C4-2B (cell line): ENCODE results near the gene NRIP3.

Experiments
- H3K27ac ChIP-seq: fragments of 450-650 bp; 2 replicates; pipeline ENCODE4 v1.5.1; 2017
- ZFX ChIP-seq: fragments of 450-650 bp; IDR thresholded peaks from 2 replicates; pipeline ENCODE4 v1.6.1; 2017
- TF ChIP-seq, protein P1 (sequence below): fragments of 450-650 bp; conservative IDR thresholded peaks from 2 replicates; pipeline ENCODE4 v1.5.1; 2017; ENCODE audit warnings: mild to moderate bottlenecking

The NRIP3 gene

DNA sequence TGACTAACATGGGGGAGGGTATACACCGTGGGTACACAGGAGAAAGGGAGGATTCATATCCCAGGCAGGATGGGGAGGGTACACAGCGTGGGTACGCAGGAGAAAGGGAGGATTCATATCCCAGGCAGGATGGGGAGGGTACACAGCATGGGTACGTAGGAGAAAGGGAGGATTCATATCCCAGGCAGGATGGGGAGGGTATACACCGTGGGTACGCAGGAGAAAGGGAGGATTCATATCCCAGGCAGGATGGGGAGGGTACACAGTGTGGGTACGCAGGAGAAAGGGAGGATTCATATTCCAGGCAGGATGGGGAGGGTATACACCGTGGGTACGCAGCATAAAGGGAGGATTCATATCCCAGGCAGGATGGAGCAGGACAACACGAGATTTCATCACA lies 36.6 kb upstream of the NRIP3 start:
- no peak overlapping the region for H3K27ac ChIP-seq
- TF ChIP-seq, protein P1, sequence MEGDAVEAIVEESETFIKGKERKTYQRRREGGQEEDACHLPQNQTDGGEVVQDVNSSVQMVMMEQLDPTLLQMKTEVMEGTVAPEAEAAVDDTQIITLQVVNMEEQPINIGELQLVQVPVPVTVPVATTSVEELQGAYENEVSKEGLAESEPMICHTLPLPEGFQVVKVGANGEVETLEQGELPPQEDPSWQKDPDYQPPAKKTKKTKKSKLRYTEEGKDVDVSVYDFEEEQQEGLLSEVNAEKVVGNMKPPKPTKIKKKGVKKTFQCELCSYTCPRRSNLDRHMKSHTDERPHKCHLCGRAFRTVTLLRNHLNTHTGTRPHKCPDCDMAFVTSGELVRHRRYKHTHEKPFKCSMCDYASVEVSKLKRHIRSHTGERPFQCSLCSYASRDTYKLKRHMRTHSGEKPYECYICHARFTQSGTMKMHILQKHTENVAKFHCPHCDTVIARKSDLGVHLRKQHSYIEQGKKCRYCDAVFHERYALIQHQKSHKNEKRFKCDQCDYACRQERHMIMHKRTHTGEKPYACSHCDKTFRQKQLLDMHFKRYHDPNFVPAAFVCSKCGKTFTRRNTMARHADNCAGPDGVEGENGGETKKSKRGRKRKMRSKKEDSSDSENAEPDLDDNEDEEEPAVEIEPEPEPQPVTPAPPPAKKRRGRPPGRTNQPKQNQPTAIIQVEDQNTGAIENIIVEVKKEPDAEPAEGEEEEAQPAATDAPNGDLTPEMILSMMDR, result no peak
- no peak for TF ChIP-seq ZFX

DNA sequence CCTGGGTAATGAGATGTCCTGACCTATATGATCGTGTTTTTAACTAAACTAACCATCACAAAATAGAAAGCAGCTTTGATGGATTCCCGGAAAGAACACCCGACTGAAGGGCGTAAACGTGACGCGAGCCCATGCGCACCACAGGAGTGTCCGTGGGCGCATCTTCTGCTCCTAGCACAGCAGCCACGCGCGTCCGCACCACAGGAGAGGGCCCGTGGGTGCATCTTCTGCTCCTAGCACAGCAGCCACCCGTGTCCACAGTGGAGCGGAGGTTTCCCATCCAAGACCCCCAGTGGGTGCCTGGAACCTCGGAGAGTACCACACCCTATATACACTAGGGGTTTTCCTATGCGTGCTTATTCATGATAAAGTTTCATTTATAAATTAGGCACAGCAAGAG lies 36.1 kb upstream of the NRIP3 start:
- TF ChIP-seq, protein P1, result no peak
- no peak for TF ChIP-seq ZFX
- H3K27ac ChIP-seq, result no peak overlapping the region

DNA sequence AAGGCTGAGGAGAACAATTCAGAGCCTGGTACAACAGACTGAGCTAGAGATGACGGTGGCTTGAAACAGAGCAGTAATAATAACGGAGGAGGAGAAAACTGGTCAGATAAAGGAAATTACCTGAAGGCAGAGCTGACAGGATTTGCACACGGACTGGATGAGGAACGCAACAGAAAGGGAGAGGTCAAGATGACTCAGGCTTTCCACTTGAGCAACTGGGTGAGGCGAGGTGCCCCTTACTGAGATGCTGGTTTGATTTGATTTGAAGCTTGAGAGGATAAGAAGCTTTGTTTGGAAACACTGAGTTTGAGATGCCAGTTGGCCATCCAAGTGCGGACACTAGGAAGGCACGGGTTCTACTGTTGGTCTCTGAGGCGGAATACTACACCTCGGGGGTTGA lies 35.4 kb upstream of the NRIP3 start:
- no peak overlapping the region for H3K27ac ChIP-seq
- TF ChIP-seq ZFX, result no peak
- TF ChIP-seq, protein P1, result no peak

DNA sequence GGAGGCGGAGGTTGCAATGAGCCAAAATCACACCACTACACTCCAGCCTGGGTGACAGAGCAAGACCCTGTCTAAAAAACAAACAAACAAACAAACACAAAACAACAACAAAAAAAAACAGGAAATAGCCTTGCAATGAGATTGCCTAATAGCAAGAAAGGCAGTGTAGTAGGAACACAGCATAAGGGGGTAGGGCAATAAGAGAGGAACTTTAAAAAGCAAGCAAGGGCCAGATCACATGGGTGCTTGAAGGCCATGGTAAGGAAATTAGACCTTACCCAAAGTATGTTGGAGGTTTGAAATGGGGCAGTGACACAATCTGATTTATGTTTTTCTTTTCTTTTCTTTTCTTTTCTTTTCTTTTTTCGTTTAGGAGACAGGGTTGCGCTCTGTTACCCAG lies 34.7 kb upstream of the NRIP3 start:
- TF ChIP-seq, protein P1, result no peak
- TF ChIP-seq ZFX, result no peak
- H3K27ac ChIP-seq, result no peak overlapping the region

GRCh38 chr11:9037963-9038362 lies 34.2 kb upstream of the NRIP3 start:
- no peak overlapping the region for H3K27ac ChIP-seq
- TF ChIP-seq, protein P1, result no peak
- no peak for TF ChIP-seq ZFX

DNA sequence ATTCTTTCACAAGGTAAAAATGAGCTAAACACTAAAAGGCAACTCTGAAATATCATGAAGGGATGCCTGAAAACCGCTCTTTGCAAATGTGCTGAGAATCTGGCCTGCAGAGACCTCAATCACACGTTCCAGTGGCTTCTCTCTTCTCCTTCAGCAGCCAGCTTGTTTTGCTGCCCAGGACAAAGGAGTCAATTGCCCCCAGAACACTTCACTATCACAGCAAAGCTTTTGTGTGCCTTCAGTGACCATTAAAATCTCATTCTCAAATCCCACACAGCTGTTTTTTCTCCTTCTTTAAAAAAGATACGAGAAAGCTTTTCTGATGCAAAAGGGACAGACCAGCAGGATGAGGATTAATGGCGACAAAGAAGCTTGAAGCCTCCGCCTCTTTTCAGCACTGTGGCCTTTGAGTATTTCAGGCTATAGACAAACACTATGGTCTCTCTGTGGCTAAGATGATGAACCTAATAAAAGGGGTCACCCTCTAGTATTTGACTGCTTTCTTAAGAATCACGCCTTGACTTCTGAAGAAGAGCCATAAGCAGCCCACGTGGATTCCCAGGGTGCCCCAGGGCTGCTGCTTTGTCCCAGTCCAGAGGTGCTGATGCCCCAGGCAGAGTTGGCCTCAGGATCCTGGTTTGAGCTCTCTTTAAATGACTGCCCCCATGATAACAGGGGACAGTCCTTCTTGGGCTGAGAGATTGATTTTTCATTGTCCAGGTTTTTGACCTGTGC lies 33.4 kb upstream of the NRIP3 start:
- TF ChIP-seq ZFX, result no peak
- TF ChIP-seq, protein P1, result no peak
- H3K27ac ChIP-seq, result no peak overlapping the region

- TF ChIP-seq, protein P1, result no peak
- TF ChIP-seq ZFX, result no peak
- H3K27ac ChIP-seq, result peak overlapping the region; percentile 7
These were observed 26.8 kb upstream of the NRIP3 start for GRCh38 chr11:9030601-9031000.
